Measurements from ENCODE around the gene SLC35D2. TPM values are rescaled to one million over a fixed set of nuclear protein-coding genes. Genes with fewer than 3 reads are reported as not detected.

The SLC35D2 gene
- total RNA-seq, 1 donor = 14.6 TPM

GRCh38 chr9:96305171-96305570, 78.3 kb downstream of the SLC35D2 start:
- no peak for TF ChIP-seq CTCF (IDR thresholded peaks at IDR 0.05; ENCODE audit: insufficient read depth, low read length)
- H3K4me3 ChIP-seq (ENCODE audit: low read depth, low read length) = no peak overlapping the region
- no peak for DNase-seq (ENCODE audit: low read depth)

- DNase-seq (ENCODE audit: low read depth) = no peak
- no peak overlapping the region for H3K4me3 ChIP-seq (ENCODE audit: low read depth, low read length)
- TF ChIP-seq CTCF (IDR thresholded peaks at IDR 0.05; ENCODE audit: insufficient read depth, low read length) = no peak
Measured at GRCh38 chr9:96304230-96304629, 79.3 kb downstream of the SLC35D2 start.

- H3K4me3 ChIP-seq (ENCODE audit: low read depth, low read length) = no peak within 1 kb of the TSS
- TF ChIP-seq CTCF (IDR thresholded peaks at IDR 0.05; ENCODE audit: insufficient read depth, low read length) = no peak
- DNase-seq (ENCODE audit: low read depth) = no peak
Measured at GRCh38 chr9:96302021-96302420, 81.5 kb downstream of the SLC35D2 start, which contains the start of gene HSD17B3. Gene HSD17B3 (minus strand): TSS chr9:96302176. CDS start chr9:96302104, 72 bp downstream.

GRCh38 chr9:96299823-96300222, 83.7 kb downstream of the SLC35D2 start:
- TF ChIP-seq CTCF (IDR thresholded peaks at IDR 0.05; ENCODE audit: insufficient read depth, low read length) = no peak
- no peak overlapping the region for H3K4me3 ChIP-seq (ENCODE audit: low read depth, low read length)
- no peak for DNase-seq (ENCODE audit: low read depth)

- no peak for TF ChIP-seq CTCF (IDR thresholded peaks at IDR 0.05; ENCODE audit: insufficient read depth, low read length)
- DNase-seq (ENCODE audit: low read depth) = no peak
- H3K4me3 ChIP-seq (ENCODE audit: low read depth, low read length) = no peak overlapping the region
Measured at GRCh38 chr9:96294159-96294545, 89.4 kb downstream of the SLC35D2 start.

GRCh38 chr9:96293498-96294158, 89.9 kb downstream of the SLC35D2 start:
- DNase-seq (ENCODE audit: low read depth) = no peak
- no peak overlapping the region for H3K4me3 ChIP-seq (ENCODE audit: low read depth, low read length)
- no peak for TF ChIP-seq CTCF (IDR thresholded peaks at IDR 0.05; ENCODE audit: insufficient read depth, low read length)

GRCh38 chr9:96289392-96289791, 94.1 kb downstream of the SLC35D2 start:
- DNase-seq (ENCODE audit: low read depth) = no peak
- no peak for TF ChIP-seq CTCF (IDR thresholded peaks at IDR 0.05; ENCODE audit: insufficient read depth, low read length)
- H3K4me3 ChIP-seq (ENCODE audit: low read depth, low read length) = no peak overlapping the region

Measured in fibroblast of the aortic adventitia (primary cell).